HG03175 (cell line): ENCODE measurements around the gene TSPAN9.

Experiments used
- ATAC-seq: cut with Tn5 transposase; IDR thresholded peaks from one replicate; pipeline ENCODE4 v1.9.1; 2021; ENCODE audit warnings: mild to moderate bottlenecking, moderate library complexity; ENCODE audit not compliant: unreplicated experiment

The TSPAN9 gene

GRCh38 chr12:3305904-3306619, 228.9 kb downstream of the TSPAN9 start:
- ATAC-seq = no peak

- no peak for ATAC-seq
Observed at GRCh38 chr12:3307389-3307788, 230.2 kb downstream of the TSPAN9 start.

- no peak for ATAC-seq
Observed at GRCh38 chr12:3308063-3308462, 230.9 kb downstream of the TSPAN9 start.

- no peak for ATAC-seq
Observed at GRCh38 chr12:3308609-3309008, 231.4 kb downstream of the TSPAN9 start.

- ATAC-seq = no peak
Observed at GRCh38 chr12:3309805-3310204, 232.6 kb downstream of the TSPAN9 start.

- no peak for ATAC-seq
Observed at GRCh38 chr12:3310271-3311026, 233.3 kb downstream of the TSPAN9 start.

GRCh38 chr12:3311027-3311402, 233.8 kb downstream of the TSPAN9 start:
- ATAC-seq = no peak

GRCh38 chr12:3311491-3312103, 234.4 kb downstream of the TSPAN9 start:
- ATAC-seq = no peak

- ATAC-seq = no peak
Observed at GRCh38 chr12:3313066-3313465, 235.9 kb downstream of the TSPAN9 start.

GRCh38 chr12:3313675-3314663, 236.8 kb downstream of the TSPAN9 start:
- no peak for ATAC-seq

GRCh38 chr12:3315201-3315661, 238.1 kb downstream of the TSPAN9 start:
- ATAC-seq = no peak

GRCh38 chr12:3316776-3317480, 239.7 kb downstream of the TSPAN9 start:
- no peak for ATAC-seq

- no peak for ATAC-seq
Observed at GRCh38 chr12:3317481-3317815, 240.3 kb downstream of the TSPAN9 start.

- no peak for ATAC-seq
Observed at GRCh38 chr12:3317841-3318501, 240.8 kb downstream of the TSPAN9 start.

- no peak for ATAC-seq
Observed at GRCh38 chr12:3319723-3320492, 242.7 kb downstream of the TSPAN9 start.

- no peak for ATAC-seq
Observed at GRCh38 chr12:3320881-3321509, 243.8 kb downstream of the TSPAN9 start.

- no peak for ATAC-seq
Observed at GRCh38 chr12:3321881-3322280, 244.7 kb downstream of the TSPAN9 start.

- ATAC-seq = no peak
Observed at GRCh38 chr12:3323002-3323685, 246.0 kb downstream of the TSPAN9 start.
